ENCODE measurements around the gene CMSS1. TPM values are rescaled to one million over a fixed set of nuclear protein-coding genes. Genes with fewer than 3 reads are reported as not detected.

CMSS1 gene
- total and polyA plus RNA-seq, 3 donors from 2014 or later: 24.6 to 47.9 (median 24.9) TPM

DNA sequence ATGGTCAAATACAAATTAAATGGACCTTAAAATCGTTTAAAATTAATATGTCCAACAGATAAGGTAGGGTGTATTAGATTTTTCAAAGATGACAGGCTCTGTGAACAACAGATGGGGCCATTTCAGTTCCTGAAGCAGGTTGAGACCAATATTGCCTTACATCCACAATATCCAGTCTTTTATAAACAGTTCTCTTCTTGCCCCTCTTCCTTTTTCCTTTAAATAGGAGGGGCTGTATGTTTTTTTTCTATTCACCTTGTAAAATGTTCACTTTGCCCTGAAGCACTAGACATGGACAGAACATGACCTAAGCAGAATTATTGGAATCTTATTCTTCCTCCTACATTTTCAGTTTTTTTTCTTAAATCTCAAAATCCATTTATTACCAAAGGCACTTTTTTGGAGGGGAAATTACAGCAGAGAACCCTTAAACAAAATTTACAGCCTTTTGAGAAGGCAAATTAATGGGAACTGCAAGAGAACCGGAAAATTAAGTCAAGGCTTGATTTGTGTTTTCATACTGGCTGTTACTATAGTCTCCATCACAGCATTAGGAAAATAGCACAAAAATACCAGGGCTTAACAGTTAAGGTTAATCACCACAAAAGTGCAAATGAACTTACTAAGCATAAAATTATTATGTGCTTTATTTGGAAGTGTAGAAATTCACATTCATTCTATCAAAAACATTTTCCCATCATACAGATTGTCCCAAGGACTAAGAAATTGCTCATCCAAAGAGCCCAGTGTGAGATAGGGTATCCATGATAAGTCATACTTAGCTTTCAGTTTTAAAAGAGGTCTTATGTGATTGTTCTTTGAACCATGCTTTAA lies 55.8 kb downstream of the CMSS1 start:
- Histone ChIP-seq H3K27me3 (no peaks in the 10 kb centered on the region), H3K4me3 (peak overlapping the region; percentile 21 to 72), H3K27ac (peak overlapping the region; percentile 77 to 96), H3K4me1 (peaks cover 37% of the 10 kb centered on the region), H3K9me3 (no peaks in the 10 kb centered on the region), H3K36me3 (ENCODE audit: low read depth, missing control alignments) (no peaks in the 10 kb centered on the region)
- TF ChIP-seq CTCF (IDR thresholded peaks at IDR 0.05): no peak
- TF ChIP-seq POLR2A (IDR thresholded peaks at IDR 0.05): no peak
- 18 to 30% methylated on average over 2 of the region's 2 CpGs for WGBS, 2 donors
- intact Hi-C loops (cut with DNase I; ENCODE audit: low total_unique reads): no loop called here
- DNase-seq: no peak

DNA sequence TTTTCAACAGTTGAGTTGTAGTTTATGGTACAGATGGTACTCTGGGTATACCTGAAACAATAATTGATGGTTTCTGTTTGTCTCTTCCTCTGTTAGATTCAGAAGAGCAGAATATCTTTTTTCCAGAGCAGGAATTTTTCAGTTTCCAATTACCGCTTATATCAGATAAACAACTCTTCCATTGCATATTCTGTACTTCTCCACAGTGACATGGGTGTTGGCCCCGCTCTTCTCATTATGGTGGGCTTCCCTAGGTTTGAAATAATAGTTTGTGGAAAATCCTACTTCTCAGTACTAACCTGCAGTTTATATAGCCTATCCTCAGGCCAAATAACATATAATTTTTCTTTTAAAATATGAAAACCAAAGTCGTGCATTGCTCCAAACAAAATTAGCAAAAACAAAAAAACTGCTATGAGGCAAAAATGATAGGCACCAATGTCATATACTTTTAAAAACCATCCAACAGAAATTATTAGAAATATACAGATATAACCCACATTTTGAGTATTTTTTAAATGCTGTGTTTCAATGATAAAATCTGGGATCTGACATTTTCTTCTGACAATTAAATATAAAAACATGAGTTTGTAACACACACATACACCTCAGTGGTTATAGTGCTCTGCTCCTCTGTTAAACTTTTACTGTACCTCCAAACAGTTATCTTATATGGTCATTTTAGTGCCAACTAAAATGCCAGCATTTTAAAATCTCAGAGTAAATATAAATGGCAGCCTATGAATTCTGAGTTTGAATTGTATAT lies 56.8 kb downstream of the CMSS1 start:
- Histone ChIP-seq H3K9me3 (no peaks in the 10 kb centered on the region), H3K27ac (peak overlapping the region; percentile 77 to 96), H3K36me3 (ENCODE audit: low read depth, missing control alignments) (no peaks in the 10 kb centered on the region), H3K27me3 (no peaks in the 10 kb centered on the region), H3K4me1 (peaks cover 28% of the 10 kb centered on the region), H3K4me3 (peak overlapping the region; percentile 72 to 73)
- intact Hi-C loops (cut with DNase I; ENCODE audit: low total_unique reads): no loop called here
- no peak for TF ChIP-seq POLR2A (IDR thresholded peaks at IDR 0.05)
- TF ChIP-seq CTCF (IDR thresholded peaks at IDR 0.05): no peak
- WGBS, 2 donors: 61 to 66% methylated on average over 3 of the region's 3 CpGs
- no peak for DNase-seq

GRCh38 chr3:99875581-99875928 lies 57.9 kb downstream of the CMSS1 start:
- intact Hi-C loops (cut with DNase I; ENCODE audit: low total_unique reads): no loop called here
- 0 to 1% methylated on average over 6 of the region's 6 CpGs for WGBS, 2 donors
- DNase-seq: no peak
- Histone ChIP-seq H3K27me3 (no peaks in the 10 kb centered on the region), H3K4me1 (peaks cover 21% of the 10 kb centered on the region), H3K27ac (peak overlapping the region; percentile 77 to 96), H3K4me3 (peak overlapping the region; percentile 72 to 73), H3K36me3 (ENCODE audit: low read depth, missing control alignments) (no peaks in the 10 kb centered on the region), H3K9me3 (no peaks in the 10 kb centered on the region)
- TF ChIP-seq POLR2A (IDR thresholded peaks at IDR 0.05): no peak
- no peak for TF ChIP-seq CTCF (IDR thresholded peaks at IDR 0.05)

- DNase-seq: peak; percentile 88
- Histone ChIP-seq H3K27ac (peak overlapping the region; percentile 77 to 96), H3K27me3 (no peaks in the 10 kb centered on the region), H3K4me3 (peak overlapping the region; percentile 72 to 73), H3K4me1 (peaks cover 22% of the 10 kb centered on the region), H3K36me3 (ENCODE audit: low read depth, missing control alignments) (no peaks in the 10 kb centered on the region), H3K9me3 (no peaks in the 10 kb centered on the region)
- 2% methylated on average over 9 to 59 of the region's 63 CpGs for WGBS, 2 donors
- intact Hi-C loops (cut with DNase I; ENCODE audit: low total_unique reads): no loop called here
- TF ChIP-seq CTCF (IDR thresholded peaks at IDR 0.05) (no peak), POLR2A (IDR thresholded peaks at IDR 0.05) (peak; percentile 68)
These were observed 58.5 kb downstream of the CMSS1 start for GRCh38 chr3:99875929-99876841.
